GM19397 (cell line): ENCODE measurements around the gene ZNF236.

Source experiments
- ATAC-seq: cut with Tn5 transposase; IDR thresholded peaks from one replicate; pipeline ENCODE4 v1.9.1; 2021; ENCODE audit warnings: mild to moderate bottlenecking, moderate library complexity; ENCODE audit not compliant: unreplicated experiment

ZNF236 gene

DNA sequence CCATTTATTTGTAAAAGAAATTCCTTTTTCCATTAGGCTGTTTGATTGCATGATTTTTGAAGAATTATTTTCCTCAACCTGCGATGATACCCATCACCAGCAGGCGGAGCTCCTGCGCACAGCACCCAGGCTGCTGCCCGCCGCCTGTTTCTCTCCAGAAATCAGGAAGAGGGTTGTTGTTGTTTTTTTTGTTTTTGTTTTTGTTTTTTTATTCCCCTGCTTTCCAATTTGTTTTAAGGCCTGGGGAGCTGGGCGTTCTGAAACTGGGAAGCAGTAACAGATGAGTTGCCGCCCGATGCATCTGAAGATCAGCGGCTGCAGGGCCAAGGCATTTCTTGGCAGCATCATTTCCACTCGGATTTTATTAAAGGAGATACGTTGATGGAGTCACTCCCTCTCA is 178.2 kb downstream of the ZNF236 start:
- ATAC-seq = no peak

DNA sequence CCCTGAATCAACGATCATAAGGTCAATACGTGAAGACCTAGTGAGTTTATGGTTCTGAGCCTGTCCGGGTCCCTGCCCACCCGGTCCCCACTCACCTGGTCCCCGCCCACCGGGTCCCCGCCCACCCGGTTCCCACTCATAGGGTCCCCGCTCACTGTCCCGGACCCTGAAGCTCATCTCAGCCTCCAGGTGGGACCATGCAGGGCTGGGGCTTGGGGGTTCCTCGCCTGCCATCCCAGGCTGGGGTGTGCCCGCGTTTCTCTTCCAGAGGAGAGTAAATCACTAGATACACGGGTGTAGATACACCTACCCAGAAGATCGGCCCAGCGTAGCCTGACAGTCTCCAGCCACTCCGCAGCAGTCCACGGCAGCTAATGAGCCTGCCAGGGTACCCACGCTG is 178.7 kb downstream of the ZNF236 start:
- ATAC-seq = no peak

DNA sequence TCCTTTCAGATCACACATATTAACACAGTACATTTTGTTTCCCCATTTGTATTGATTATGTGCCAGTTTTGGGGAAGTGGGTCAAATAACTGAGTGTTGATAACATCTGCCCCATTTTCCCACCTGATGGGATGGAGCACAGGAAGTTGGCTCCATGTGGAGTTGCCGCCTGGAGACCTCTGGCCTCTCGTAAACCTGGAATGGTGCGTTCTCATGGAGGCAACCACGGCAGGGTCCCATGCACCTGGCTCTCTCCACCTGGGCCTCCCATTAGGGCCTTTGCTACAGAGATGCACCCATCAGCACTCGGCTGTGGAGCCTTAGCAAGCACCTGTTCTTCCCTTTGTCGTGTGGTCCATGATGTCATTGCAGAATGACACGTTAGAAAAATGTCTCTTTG is 179.6 kb downstream of the ZNF236 start:
- ATAC-seq = no peak

DNA sequence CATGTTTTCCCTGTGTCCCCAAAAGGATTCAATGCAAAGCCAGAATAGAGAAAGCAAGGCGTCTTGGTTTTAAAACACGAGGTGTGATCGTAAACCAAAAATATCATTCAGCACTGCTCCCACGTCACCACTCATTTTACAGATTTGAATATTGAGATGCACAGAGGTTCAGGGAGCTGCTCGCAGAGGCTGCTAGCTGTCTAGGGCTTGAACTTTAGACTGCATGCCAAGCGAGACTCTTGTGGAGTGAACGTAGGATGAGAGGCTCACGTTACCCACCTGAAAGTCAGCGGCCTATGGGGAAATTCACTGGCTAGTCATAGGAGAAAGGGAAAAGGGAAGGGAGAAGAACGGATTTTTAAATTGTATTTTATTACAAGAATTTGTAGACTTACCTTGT is 180.1 kb downstream of the ZNF236 start:
- no peak for ATAC-seq

DNA sequence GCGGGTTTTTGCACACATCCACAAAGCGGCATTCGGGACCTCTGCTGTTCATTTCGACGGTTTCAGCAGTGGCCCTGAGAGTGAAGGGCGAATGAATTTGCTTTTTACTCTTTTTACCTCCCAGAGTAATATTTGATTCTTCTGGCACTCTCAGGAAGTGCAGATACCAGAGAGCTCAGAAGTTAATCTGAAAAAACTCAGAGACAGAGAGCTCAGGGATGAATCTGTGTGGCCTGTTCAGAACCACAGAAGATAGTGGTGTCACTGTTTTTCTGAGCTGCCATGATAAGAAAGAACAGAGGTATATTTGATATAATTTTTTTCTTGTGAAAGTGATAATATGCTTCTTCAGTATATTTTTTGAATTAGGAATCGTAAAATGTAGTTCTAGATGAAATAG is 181.0 kb downstream of the ZNF236 start:
- ATAC-seq = no peak

DNA sequence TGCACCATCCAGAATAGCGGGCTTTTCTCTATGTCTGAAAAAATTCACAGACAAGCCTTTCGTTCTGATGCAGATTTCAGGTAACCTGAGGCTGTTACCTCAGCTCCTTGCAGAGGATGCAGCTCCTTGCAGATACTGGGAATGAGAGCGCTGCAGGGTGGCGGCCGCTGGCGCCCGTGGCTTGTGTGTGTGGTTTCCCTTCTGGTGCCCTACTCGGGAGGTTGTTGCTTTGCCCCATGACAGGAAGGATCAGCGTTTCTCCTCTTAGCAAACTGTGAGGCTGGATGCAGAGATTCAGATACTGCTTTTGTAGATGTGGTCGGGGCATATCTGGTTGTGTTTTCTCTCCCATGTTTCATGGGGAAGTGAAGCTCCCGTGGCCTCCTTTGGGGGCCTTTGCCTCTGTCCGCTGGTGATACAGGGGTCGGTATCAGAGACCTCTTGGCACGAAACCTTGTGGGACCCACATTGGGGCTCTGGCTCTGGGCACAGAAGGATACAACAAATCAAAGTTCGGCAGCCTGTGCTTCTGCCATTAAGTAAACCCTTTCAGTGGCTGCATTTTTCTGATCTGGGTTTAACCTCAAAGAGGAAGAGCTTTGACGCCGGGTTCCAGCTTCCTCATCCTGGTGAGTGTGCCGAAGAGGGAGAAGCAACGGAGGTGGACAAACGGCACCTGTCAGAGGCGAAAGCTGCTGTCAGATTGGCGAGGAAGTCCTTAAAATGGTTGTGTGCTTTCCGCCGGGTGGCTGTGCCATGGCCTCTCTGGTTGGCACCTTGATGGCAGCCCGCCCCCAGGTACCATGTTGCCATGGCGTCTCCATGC is 182.4 kb downstream of the ZNF236 start:
- ATAC-seq = peak; percentile 39

DNA sequence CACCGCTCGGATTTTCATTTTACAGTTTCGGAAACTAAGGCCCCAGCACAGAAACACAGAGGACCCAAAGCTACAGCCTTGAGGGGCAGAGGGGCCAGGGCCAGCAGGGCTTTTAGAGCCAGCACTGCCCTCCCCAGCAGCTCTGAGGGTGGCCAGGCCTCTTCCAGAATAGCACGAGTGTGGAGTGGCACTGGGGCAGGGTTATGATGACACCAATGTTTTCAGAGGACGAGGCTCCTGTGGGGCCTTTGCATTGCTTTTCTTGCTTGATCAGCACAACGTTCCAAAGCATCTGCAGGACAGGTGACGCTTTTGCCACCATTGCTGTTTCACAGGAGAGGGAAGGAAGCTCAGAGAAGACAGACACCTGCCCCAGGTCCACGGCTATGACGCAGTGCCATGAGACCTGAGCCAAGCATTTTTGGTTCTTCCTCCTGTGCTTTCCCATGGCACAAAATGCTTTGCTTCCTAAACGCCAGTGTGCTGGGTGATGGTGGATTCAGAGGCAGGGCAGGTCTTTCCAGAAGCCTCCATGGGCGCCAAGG is 183.4 kb downstream of the ZNF236 start:
- no peak for ATAC-seq

DNA sequence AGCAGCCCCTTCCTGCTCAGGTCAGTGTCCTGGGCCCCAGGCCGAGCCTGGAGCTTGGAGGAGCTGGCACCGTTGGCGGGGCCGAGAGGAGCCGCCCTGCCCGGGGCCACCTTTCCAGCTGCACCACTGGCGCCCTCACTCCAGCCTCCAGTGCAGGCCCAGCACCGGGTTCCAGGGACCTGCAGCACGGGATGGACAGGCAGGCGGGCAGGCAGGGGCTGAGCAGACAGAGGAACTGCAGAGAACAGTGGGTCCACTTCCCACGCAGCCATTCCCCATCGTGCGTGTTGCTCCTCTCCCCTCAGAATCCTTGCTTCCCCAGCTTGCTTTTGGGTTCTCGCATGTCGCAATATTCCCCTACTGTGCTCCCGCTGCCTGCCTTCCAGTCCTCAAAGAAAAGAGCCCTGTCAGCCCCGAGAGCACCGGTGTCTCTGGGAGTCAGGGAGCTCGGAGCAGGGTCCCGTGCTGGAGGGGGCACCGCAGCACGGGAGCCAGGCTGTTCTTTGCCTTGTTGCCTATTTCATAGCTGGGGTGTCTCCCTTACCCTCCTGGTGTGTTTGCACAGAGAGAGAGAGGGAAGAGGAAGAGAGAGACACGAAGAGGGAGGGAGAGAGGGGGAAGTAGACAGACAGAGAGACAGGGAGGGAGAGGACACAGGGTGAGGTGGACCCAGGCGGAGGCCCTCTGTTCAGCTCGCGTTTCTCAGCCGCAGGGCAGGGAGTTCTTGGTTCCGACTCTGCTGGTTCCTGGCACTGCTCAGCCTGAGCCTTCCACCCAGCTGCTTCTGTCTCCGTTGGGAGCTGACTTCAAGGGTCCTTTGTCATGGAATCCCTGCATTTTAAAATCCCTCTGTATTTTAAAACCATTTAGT is 184.2 kb downstream of the ZNF236 start:
- no peak for ATAC-seq

DNA sequence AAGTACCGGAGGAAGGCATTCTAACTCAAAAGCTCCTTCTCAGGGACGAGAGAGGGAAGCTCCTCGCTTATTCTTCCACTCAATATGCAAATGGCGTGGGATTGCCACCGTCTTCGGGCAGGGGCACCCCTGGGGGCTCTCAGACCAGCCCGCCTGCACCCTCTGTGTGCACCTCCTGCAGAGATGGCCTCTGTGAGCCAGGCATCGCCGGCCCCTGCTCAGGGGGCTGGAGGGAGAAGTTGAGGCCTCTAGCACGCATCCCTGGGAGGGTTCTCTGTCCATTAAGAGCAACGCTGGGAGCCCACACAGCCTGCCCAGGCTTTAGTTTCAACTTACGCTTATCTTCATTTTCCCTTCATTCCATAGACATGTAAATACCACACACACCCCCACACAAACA is 184.9 kb downstream of the ZNF236 start:
- ATAC-seq = no peak

DNA sequence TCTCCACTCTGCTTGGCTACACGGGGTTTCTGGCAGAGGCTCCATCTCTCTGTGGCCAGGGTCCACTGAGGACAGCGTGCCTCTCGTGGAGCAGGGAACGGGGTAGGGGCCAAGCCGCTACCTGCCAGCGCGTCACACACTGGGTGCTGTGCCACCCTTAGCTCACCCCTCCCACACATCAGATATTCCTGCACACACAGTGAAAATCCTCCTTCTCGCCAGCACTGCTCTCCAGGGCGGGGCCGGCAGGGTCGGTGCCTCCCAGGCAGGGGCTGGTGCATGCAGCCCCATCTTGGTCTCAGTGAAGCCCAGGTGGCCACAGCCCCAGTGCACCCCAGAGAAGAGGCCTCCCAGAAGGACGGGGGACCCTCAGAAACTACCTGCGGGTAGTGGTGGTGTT is 185.6 kb downstream of the ZNF236 start:
- ATAC-seq = no peak

DNA sequence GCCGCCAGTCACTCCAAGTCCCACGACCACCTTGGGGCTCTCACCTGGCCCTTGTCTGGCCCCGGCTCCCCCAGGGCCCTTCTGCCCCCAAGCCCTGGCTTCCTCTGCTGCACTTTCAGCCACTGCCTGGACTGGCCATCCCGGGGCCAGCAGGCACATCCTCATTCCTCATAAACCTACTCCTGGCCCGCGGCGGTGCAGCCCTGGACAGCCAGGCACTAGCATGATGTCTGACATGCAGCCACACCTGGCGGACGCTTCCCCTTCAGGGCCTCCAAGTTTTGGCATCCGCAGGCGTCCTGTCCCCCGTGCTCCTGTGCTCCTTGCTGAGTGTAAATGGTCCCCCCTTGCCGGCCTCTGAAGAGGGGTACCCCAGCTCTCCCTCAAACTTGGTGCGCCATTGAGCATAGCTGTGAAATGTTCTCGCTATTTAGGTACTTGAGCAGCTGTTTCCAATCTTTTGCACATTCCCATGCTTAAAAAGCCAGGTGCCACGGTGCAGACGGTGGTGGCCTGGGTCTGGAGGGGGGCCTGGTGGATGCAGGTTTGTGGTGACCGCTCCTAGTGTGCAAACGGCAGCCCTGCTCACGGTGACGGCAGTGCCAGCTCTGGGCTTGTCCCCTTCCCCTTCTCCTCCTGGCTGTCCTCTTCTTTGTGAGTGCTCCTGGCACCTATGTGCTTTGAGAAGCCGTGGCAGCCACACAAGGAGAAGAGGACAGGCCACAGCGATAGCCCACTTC is 186.4 kb downstream of the ZNF236 start:
- ATAC-seq = no peak

DNA sequence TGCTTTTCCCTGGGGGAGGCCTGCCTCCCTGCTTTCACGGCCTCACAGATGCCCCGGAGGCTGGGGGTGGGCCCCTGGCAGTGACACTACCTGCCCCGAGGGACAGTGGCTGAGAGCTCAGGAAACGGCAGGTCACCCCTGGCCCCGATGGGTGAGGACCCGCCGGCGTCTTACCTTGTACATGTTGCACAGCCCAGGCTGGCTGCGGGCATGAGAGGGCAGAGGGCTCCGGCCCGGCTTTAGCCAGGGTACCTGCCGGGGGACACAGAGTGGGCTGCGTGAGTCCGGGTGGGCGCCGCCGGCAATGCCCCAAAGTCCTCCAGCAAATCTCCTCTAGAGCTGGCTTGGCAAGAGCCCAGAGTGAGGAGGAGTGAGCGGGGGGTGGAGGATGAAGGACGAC is 187.3 kb downstream of the ZNF236 start:
- ATAC-seq = no peak

DNA sequence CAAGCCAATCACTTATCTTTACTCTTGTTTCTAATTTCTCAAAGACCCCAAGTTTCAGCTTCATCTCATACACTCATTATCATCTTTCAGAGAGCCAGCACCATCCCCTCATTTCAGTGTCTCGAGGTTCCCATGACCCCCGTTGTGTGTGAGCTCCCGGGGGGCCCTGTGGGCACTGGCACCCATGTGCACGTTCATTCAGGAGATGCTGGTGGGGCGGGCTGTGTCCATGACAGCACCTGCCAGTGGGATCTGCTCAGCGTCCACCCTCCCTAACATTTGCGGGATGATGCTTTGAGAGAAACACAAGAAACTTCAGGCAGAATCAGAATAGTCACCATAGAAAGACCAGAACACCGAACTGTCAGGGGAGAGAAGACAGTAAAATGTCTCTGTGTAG is 189.8 kb downstream of the ZNF236 start:
- ATAC-seq = no peak

DNA sequence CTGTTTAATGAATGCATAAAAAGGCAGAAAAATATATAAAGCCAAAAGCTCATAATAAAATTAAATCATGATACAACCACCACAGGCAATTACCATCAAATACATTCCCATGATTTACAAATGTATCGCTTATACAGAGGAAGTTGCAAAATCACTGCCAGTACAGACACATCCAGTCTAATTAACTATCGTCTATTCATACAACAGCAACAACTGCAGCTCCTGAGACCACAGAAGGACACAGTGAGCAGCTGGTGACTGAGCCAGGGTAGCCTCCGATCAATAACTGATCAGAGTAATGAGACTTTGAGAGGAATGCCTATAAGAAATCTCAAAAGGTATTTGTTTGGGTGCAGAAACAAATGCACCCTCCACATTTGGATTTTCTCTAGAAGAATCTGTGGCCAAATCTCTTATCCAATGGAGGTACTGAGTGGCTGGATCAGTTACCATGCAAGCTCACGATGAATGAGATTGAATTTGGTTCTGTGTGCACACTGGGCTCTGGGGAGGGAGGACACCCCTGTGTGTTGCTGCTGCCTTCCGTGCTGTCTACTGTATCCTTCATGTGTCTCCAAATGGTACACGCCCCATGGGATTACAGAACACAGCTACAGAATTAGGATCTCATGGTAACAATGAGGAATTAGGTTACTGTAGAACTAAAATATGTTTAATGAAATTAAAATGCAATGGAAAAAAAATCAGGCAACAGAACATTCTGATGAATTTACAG is 190.6 kb downstream of the ZNF236 start:
- ATAC-seq = no peak

DNA sequence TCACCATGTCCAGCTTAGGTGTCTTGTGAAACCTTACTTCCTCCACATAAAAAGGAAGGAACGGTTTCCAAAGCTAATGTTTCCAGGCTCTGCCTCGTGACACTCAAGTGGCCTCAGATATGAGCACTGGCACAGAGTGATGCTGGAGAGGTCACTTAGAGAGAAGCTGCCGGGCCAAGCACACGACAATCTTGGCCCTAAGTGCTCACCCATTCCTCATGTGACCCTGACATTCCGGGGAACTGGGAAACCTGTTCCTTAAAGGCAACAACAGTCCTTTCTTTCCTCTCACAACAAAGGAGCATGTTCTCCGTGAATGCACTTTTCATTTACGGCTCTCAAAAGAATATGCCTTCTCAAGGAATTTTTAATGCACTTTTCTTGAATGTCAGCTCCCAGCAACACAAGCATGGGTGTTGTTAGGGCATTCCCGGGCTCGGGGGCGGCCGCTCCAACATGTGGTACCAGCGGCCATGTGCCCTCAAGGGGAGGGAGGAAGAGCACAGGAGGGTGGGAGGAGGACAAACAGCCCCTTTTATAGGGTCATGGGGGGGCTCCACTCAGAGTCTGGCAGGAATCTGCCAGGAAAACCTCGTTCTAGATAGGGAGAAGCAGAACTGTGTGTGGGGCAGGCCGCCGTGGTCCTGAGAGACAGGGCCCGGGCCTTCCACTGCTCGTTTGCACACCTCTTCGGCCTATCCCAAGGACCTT is 191.6 kb downstream of the ZNF236 start:
- ATAC-seq = no peak

DNA sequence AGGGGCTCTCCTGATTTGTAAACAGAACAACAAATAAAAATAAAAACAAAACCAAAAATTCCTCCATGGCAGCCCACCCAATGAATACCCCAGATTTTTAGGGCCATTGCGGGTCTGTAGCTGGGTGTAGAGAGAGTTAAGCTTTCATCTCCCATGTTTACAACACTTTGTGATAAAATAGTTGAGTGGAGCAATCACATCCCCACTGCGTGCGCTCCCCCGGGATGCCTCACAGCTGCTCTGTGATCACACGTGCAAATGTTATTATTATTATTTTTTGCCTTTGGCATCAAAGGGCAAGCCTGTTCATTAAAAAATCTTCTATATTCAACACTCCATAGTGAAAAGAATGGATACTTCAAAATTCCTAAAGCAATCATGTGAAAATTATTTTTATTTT is 192.2 kb downstream of the ZNF236 start:
- ATAC-seq = no peak

DNA sequence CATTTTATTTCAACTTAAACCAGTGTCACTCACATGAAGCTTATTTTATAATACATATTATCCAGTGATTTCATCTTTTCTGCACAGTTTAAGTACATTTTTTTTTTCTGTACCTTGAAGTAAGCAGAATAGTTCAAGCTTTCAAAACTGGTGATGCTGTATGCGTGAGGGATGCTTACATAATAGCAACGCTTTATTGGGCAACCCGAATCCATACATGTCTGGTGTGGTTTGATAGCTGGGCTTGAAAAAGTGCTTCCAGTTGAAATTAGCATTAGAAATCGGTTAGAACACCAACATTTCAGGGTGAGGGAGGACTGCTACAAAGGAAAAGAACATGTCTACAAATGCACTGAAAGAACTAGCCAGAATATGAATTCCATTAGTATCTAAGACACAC is 192.8 kb downstream of the ZNF236 start:
- no peak for ATAC-seq

DNA sequence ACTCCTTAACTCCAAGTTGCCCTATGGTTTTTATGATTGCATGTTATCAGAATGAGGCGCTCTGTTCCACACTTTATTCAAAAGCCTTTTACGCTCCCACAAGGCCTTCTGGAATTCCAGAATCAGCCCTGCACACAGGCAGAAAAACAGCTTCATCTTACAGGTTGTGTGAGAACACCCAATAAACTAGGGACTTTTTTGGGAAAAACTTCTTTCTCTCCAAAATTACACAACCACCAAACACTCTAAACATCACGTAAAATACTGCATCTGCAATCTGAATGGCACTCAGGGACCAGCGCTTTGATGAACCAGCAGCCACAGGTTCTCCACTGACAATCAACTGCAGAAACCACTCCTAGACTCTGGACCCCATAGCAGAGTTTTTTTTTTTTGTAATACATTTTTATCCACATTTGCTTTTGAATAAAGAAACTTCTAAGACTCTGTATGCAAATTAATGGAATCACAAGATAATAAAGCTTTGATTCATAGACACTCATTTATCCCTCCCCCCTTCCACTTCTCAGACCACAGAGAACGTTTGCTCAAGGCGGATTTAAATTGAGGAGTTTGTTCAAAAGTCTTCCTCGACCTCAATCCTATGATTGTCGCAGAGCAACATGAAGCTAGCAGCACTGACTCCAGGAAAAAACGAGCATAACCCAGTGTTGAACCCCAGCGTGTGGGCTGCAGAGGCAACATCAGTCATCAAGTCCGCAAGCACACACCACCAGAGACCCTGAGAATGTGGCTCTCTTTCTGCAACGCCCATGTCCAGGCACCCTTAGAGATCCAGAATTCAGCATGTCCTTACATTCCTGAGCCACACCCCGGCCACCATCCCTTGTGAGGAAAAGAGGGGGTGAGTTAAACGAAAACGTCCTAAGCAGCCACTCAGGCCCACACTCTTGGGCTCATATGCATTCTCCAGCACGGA is 193.7 kb downstream of the ZNF236 start:
- no peak for ATAC-seq

DNA sequence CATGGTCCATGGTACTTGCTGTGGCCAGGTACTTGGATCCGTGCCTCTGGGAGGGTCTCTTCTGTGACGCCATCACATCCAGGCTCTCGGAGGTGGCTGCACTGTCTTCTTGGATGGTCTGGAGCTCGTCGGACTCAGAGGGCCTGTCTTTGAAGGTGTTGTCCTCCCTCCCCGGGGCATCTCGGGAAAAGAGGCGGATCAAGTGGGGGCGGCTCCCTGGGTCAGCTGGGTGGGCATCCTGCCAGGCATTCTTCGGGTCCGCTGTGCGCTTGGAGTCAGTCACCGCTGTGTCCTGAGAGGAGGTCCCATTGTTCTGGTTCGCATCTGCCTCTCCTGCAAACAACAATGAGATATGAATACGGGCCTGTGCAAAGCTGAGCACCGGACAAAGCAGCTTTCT is 194.6 kb downstream of the ZNF236 start:
- no peak for ATAC-seq
